ENCODE measurements around the gene PHF1.
"Not testable (repeated sequence)": the region's sequence is repeated elsewhere in the genome, so short reads cannot be mapped to it uniquely, and the experiment has no call there.

Gene PHF1

GRCh38 chr6:33410711-33411631 is at the start of gene PHF1:
TSS of gene PHF1 (plus strand) at chr6:33411014. CDS start at chr6:33412264, 1,250 bp downstream.
- no peak for DNase-seq (ENCODE audit: low read depth in 2 of 2)

GRCh38 chr6:33363486-33363885 is 47.3 kb upstream of the PHF1 start:
- DNase-seq (ENCODE audit: low read depth in 2 of 2), result not testable (repeated sequence)

DNA sequence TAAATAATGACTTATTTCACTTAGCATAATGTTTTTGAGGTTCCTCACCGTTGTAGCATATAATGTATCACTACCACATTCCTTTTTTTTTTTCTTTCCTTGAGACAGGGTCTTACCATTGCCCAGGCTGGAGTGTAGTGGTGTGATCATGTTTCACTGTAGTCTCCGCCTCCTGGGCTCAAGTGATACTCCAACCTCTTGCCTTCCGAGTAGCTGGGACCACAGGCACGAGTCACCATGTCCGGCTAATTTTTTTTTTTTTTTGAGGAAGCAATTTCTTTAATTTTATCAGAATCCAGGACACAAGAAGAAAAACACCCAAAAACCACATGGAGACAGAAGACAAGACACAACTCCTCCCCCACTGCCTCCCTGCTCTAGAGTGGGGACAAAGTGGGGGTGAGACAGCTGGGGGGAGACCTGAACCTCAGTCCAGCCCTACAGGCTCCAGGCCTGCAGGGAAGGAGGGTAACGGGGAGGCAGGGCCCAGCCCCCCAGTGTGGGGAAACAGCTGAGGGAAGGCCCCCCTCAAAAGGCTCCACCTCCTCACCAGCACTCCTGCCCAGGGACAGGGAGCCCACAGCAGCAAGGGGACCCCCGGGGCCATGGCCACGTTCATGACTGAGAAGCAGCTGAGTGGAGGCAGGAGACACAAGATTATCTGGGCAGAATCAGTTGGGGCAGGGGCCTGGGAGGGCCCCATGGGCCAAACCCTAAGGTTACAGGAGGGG is 46.2 kb upstream of the PHF1 start:
- not testable (repeated sequence) for DNase-seq (ENCODE audit: low read depth in 2 of 2)

- DNase-seq (ENCODE audit: low read depth in 2 of 2), result not testable (repeated sequence)
Observed at GRCh38 chr6:33365206-33365971, 45.4 kb upstream of the PHF1 start.

GRCh38 chr6:33367009-33367714 is 43.7 kb upstream of the PHF1 start:
- no peak for DNase-seq (ENCODE audit: low read depth in 2 of 2)

- DNase-seq (ENCODE audit: low read depth in 2 of 2), result not testable (repeated sequence)
Observed at GRCh38 chr6:33367715-33368025, 43.1 kb upstream of the PHF1 start.

DNA sequence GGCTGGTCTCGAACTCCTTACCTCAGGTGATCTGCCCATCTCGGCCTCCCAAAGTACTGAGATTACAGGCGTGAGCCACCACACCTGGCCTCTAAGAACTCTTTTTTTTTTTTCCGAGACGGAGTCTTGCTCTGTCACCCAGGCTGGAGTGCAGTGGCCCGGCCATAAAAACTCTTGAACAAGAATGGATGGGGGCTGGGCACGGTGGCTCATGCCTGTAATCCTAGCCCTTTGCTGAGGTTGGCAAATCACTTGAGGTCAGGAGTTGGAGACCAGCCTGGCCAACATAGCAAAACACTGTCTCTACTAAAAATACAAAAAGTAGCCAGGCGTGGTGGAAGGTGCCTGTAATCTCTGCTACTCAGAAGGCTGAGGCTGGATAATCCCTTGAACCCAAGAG is 38.9 kb upstream of the PHF1 start:
- not testable (repeated sequence) for DNase-seq (ENCODE audit: low read depth in 2 of 2)

GRCh38 chr6:33372526-33373123 is 38.2 kb upstream of the PHF1 start:
- DNase-seq (ENCODE audit: low read depth in 2 of 2), result no peak

- DNase-seq (ENCODE audit: low read depth in 2 of 2), result no peak
Observed at GRCh38 chr6:33373960-33374910, 36.6 kb upstream of the PHF1 start.

GRCh38 chr6:33375143-33375671 is 35.6 kb upstream of the PHF1 start:
- DNase-seq (ENCODE audit: low read depth in 2 of 2), result no peak

DNA sequence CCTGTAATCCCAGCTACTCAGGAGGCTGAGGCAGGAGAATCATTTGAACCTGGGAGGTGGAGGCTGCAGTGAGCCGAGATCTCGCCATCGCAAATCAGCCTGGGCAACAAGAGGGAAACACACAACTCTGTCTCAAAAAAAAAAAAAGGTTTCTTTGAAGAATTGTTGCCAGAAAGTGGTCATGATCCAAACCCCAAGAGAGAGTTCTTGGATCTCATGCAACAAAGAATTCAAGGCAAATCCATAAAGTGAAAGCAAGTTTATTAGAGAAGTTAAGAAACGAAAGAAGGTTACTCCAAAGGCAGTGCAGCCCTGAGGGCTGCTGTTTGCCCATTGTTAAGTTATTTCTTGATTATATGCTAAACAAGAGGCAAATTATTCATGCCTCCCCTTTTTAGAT is 33.6 kb upstream of the PHF1 start:
- DNase-seq (ENCODE audit: low read depth in 2 of 2), result no peak

DNA sequence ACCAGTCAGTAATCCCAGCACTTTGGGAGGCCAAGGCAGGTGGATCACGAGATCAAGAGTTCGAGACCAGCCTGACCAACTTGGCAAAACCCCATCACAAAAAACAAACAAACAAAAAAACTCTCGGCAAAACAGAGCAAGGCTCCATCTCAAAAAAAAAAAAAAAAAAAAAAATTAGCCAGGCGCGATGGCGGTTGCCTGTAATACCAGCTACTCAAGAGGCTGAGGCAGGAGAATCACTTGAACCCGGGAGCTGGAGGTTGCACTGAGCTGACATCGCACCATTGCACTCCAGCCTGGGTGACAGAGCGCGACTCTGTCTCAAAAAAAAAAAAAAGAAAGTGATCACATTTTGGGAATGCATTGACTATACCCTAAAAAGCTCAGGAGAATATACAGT is 31.6 kb upstream of the PHF1 start:
- DNase-seq (ENCODE audit: low read depth in 2 of 2), result not testable (repeated sequence)

DNA sequence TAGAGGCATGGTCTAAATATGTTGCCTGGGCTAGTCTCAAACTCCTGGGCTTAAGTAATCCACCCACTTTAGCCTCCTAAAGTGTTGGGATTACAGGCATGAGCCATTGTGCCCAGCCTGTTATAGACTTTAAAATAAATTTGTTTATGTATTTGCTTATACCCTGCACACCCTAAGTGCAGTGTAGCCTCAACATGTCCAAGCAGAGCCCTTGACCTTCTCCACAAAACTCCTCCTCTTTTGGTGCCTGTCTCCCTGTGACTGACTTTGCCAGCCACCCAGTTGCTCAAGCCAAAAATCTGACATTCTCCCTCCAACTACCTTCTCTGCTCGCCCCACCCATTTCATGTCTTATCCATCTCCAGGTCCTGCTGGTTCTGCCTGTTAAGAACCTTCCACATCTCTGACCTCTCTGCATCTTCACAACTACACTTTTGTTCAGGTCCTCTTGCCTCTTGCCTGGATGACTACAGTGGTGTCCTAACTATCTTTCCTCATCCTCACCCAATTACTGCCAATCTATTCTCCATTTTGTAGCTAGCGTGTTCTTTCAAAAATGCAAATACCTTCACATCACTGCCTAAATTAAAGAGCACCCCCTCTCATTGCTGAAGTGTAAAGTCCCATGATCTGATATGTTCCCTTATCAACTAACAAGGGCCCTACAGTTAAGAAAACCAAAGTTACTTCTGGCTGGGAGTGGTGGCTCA is 30.4 kb upstream of the PHF1 start:
- no peak for DNase-seq (ENCODE audit: low read depth in 2 of 2)

GRCh38 chr6:33383427-33384185 is 27.2 kb upstream of the PHF1 start:
- DNase-seq (ENCODE audit: low read depth in 2 of 2), result no peak

GRCh38 chr6:33384581-33385020 is 26.2 kb upstream of the PHF1 start:
- DNase-seq (ENCODE audit: low read depth in 2 of 2), result no peak

GRCh38 chr6:33390173-33390572 is 20.6 kb upstream of the PHF1 start:
- no peak for DNase-seq (ENCODE audit: low read depth in 2 of 2)

DNA sequence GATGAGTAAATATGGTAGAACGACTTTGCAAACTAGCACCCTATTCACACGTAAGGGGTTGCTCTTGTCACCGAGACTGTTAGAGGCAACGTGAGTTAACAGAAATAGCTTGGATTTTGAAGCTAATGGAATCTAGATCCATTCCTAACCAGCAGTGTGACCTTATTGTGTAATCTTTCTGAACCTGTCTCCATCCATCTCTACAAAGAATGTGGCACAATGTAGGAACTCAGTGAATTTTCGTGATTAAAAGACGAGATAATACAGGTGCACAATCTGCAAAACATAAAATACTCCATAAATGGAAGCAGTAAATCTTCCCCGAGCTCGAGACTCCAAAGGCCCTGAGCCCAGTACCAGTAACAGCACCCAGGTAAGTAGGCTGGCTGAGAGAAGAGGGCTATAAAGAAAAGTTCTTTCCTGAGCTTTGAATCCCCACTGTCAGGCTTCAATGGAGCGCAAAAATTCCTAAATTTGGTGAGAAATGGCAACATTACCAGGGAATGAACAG is 20.0 kb upstream of the PHF1 start:
- no peak for DNase-seq (ENCODE audit: low read depth in 2 of 2)

DNA sequence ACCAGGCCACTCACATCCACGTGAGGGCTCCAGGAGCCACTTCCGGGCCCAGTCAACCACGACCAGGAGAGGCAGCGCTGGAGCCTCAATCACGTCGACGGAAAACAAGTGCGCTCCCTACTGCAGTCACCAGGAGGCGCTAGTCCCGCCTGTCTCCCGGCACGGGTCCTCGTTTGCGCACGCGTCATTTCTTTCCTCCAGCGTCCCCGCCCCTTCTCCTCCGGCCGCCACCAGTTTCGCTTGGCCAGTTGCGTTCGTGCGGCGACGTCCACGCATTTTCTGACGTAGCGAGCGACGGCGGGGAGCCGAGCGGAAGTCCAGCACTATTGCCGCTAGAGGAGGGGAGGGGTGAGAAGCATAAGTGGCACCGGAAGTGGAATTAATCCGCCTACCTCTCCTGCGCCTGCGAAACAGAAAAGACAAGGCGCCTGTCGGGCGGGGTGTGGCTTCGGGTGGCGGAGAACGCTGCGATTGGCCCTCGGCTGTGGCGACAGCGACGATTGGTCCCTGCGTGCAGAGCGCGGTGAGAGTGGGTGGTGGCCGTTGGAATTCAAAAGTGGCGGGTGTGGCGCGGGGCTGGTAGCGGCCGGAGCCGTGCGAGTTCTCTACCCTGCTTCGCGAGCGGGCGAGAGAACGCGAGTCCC is 19.4 kb upstream of the PHF1 start, which contains the start of gene KIFC1:
Gene KIFC1, plus strand, starts transcription at position 546 of the 644 bp plus-strand sequence. CDS start 163 bp downstream, outside the sequence.
- peak; percentile 99 for DNase-seq (ENCODE audit: low read depth in 2 of 2)

Data from stimulated activated CD4-positive, alpha-beta T cell treated with anti-CD3 and anti-CD28 coated beads, Interleukin-12 subunit alpha, Interleukin-12 subunit beta, amount 100 ng/mL, for 24 hours (primary cell).